ENCODE data around the gene RNU5D-1.

- TF ChIP-seq ZNF512B (CRISPR knock-in tag; IDR thresholded peaks at IDR 0.05; ENCODE audit: borderline replicate concordance) (no peak), HNRNPH1 (optimal IDR thresholded peaks at IDR 0.05; ENCODE audit: low read depth, low read length) (no peak)
Measured at GRCh38 chr1:44688760-44689446, 42.1 kb downstream of the RNU5D-1 start.

Measured in HepG2 (cell line).